NOMO-1 treated with DMSO at 0.1 percent for 48 hours (cell line): ENCODE measurements around the gene MAP3K7CL.
A peak's percentile ranks its signal among the peaks of the same experiment; 100 is the strongest.

Experiments used
- DNase-seq: peaks from one replicate; lab custom pipeline; 2025; ENCODE audit not compliant: unreplicated experiment; lab: John Stamatoyannopoulos, UW

The MAP3K7CL gene

GRCh38 chr21:29194342-29194741, 63.9 kb downstream of the MAP3K7CL start:
- no peak for DNase-seq

GRCh38 chr21:29194847-29195246, 64.4 kb downstream of the MAP3K7CL start:
- no peak for DNase-seq

GRCh38 chr21:29195981-29196669, 65.7 kb downstream of the MAP3K7CL start:
- peak; percentile 97 for DNase-seq

GRCh38 chr21:29196670-29197191, 66.3 kb downstream of the MAP3K7CL start:
- DNase-seq = no peak

- DNase-seq = no peak
Observed at GRCh38 chr21:29201186-29201585, 70.7 kb downstream of the MAP3K7CL start.

GRCh38 chr21:29205009-29205408, 74.6 kb downstream of the MAP3K7CL start:
- no peak for DNase-seq

GRCh38 chr21:29205988-29206387, 75.5 kb downstream of the MAP3K7CL start:
- DNase-seq = no peak

- no peak for DNase-seq
Observed at GRCh38 chr21:29206445-29206844, 76.0 kb downstream of the MAP3K7CL start.

GRCh38 chr21:29207201-29207600, 76.8 kb downstream of the MAP3K7CL start:
- DNase-seq = no peak

- DNase-seq = peak; percentile 58
Observed at GRCh38 chr21:29208044-29208681, 77.7 kb downstream of the MAP3K7CL start.

GRCh38 chr21:29208682-29209059, 78.2 kb downstream of the MAP3K7CL start:
- peak; percentile 61 for DNase-seq

GRCh38 chr21:29209696-29210095, 79.3 kb downstream of the MAP3K7CL start:
- DNase-seq = no peak

- no peak for DNase-seq
Observed at GRCh38 chr21:29211205-29211604, 80.8 kb downstream of the MAP3K7CL start.

- DNase-seq = no peak
Observed at GRCh38 chr21:29212446-29212845, 82.0 kb downstream of the MAP3K7CL start.

- no peak for DNase-seq
Observed at GRCh38 chr21:29213513-29214385, 83.3 kb downstream of the MAP3K7CL start.

- DNase-seq = no peak
Observed at GRCh38 chr21:29215709-29216108, 85.3 kb downstream of the MAP3K7CL start.

GRCh38 chr21:29217818-29218291, 87.4 kb downstream of the MAP3K7CL start:
- DNase-seq = peak; percentile 43

- no peak for DNase-seq
Observed at GRCh38 chr21:29218749-29219148, 88.3 kb downstream of the MAP3K7CL start.

- peak; percentile 1 for DNase-seq
Observed at GRCh38 chr21:29219165-29219770, 88.8 kb downstream of the MAP3K7CL start.

- no peak for DNase-seq
Observed at GRCh38 chr21:29221253-29221744, 90.9 kb downstream of the MAP3K7CL start.

- no peak for DNase-seq
Observed at GRCh38 chr21:29224006-29224405, 93.6 kb downstream of the MAP3K7CL start.
